ENCODE results near the gene CLEC16A. TPM values are rescaled to one million over a fixed set of nuclear protein-coding genes. Genes with fewer than 3 reads are reported as not detected.

The CLEC16A gene
- total RNA-seq, 1 donor from 2014 or later = 19.8 TPM

DNA sequence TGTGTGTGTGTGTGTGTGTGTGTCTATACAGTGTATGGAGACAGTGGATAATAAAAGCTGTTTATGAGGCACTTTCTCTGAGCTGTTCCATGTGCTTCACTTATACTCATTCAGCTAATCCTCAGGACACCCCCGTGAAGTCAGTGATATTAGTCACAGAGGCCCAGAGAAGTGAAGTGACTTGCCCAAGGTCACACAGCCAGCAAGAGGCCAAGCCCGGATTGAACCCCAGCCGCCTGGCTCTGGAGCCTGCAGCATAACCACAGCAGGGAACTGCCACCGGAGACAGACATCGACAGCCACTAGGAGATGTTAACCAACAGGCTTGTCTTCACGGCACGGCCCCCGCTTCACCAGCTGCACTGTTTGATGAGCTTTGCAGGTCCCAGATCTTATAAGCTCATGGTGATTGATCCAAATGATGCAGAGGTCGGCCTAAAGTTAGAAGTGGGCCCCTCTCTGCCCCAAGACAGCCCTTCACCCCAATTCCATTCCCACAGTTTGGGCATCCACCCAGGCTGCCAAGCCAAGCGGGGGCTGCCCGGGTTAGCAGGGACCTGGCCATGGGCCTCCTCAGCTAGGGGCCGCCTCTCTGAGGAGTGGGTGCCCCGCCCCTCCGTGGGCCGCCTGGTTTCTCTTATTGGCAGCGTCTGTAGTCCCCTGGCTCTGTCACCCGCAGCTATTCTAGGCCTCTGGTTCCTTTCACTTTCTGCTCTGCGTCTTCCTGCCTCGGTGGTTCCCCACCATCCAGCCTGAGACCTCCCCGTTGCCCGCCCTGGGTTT lies 280.7 kb downstream of the CLEC16A start:
- Histone ChIP-seq H3K27me3 (ENCODE audit: control insufficient read depth, insufficient read depth, low read length) (no peaks in the 10 kb centered on the region), H3K36me3 (ENCODE audit: control insufficient read depth, insufficient read depth, low read length) (no peaks in the 10 kb centered on the region), H3K4me3 (ENCODE audit: low read depth, low read length) (no peak overlapping the region)
- no peak for DNase-seq (ENCODE audit: low read depth)
- TF ChIP-seq, protein P1, sequence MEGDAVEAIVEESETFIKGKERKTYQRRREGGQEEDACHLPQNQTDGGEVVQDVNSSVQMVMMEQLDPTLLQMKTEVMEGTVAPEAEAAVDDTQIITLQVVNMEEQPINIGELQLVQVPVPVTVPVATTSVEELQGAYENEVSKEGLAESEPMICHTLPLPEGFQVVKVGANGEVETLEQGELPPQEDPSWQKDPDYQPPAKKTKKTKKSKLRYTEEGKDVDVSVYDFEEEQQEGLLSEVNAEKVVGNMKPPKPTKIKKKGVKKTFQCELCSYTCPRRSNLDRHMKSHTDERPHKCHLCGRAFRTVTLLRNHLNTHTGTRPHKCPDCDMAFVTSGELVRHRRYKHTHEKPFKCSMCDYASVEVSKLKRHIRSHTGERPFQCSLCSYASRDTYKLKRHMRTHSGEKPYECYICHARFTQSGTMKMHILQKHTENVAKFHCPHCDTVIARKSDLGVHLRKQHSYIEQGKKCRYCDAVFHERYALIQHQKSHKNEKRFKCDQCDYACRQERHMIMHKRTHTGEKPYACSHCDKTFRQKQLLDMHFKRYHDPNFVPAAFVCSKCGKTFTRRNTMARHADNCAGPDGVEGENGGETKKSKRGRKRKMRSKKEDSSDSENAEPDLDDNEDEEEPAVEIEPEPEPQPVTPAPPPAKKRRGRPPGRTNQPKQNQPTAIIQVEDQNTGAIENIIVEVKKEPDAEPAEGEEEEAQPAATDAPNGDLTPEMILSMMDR (IDR thresholded peaks at IDR 0.05; ENCODE audit: insufficient read depth, low read length, poor library complexity, severe bottlenecking) = no peak

DNA sequence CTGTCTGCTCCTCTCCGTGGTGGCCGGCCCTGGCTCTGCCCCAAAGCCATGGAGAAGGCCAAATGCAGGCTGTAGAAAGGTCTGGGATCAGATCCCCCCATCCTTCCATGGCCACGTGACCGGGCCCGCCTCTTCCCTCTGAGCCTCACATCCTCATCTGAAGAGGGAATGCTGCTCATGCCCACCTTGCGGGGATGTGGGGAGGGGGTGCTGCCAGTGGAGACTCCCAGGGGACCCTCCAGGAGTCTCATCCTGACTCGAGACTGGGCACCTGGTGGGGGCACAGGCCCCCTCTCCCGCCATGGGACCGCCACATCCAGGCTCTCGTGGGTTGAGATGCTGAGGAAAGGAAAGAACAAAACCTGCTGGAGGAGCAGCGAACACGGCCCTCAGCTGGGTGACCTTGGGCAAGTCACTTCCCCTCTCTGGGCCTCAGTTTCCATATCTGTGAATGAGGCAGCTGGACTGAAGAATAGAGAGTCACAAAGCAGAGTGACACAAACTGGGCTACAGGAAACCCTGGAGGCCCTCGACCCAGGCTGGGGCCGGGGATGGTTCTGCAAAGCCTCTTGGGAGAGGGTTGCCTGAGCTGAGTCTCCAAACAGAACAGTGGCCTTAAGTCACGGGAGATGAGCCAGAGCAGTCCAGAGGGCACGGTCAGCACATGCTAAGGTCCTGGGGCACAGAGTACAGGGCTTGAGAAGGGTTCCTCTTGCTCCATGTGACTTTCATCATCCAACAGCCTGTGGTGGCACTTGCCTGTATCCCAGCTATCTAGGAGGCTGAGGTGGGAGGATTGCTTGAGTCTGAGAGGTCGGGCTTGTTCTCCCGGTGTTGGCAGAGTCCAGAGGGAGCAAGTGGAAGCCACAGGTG lies 281.5 kb downstream of the CLEC16A start:
- TF ChIP-seq, protein P1 (IDR thresholded peaks at IDR 0.05; ENCODE audit: insufficient read depth, low read length, poor library complexity, severe bottlenecking) = no peak
- H3K27me3 ChIP-seq (ENCODE audit: control insufficient read depth, insufficient read depth, low read length) = no peaks in the 10 kb centered on the region
- no peak overlapping the region for H3K4me3 ChIP-seq (ENCODE audit: low read depth, low read length)
- DNase-seq (ENCODE audit: low read depth) = no peak
- H3K36me3 ChIP-seq (ENCODE audit: control insufficient read depth, insufficient read depth, low read length) = no peaks in the 10 kb centered on the region

DNA sequence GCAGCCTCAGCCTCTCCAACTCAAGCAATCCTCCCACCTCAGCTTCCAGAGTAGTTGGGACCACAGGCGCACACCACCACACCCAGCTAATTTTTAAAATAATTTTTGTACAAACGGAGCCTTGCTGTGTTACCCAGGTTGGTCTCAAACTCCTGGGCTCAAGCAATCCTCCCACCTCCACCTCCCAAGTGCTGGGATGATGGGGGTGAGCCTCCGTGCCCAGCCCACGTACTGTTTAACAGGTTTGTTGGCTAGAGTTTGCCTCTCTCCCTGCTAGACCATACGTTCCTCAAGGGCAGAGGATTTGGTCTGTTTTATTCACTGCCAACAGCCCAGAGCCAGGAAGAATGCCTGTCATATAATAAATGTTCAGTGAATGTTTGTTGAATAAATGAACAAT lies 285.1 kb downstream of the CLEC16A start:
- DNase-seq (ENCODE audit: low read depth) = no peak
- Histone ChIP-seq H3K27me3 (ENCODE audit: control insufficient read depth, insufficient read depth, low read length) (no peaks in the 10 kb centered on the region), H3K4me3 (ENCODE audit: low read depth, low read length) (no peak overlapping the region), H3K36me3 (ENCODE audit: control insufficient read depth, insufficient read depth, low read length) (no peaks in the 10 kb centered on the region)
- TF ChIP-seq, protein P1 (IDR thresholded peaks at IDR 0.05; ENCODE audit: insufficient read depth, low read length, poor library complexity, severe bottlenecking) = no peak

DNA sequence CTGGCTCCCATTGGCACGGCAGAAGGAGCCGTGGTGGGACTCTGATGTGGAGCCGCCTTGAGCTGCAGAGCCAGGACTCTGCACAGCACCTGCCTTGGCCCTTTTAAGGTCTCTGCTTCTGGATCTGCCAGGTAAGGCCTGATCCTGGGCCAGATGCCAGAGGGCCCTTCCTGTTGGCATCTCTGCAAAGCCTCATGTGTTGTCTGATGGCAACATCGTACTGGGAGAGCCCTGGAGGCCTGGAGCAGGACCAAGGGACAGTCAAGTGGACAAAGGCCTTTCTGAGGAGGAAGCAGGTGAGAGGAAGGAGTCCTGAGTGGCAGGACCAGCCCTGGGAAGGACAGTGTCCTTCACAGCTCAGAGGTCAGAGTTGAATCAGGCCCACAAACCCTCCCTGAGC lies 285.5 kb downstream of the CLEC16A start:
- TF ChIP-seq, protein P1 (IDR thresholded peaks at IDR 0.05; ENCODE audit: insufficient read depth, low read length, poor library complexity, severe bottlenecking) = no peak
- no peak for DNase-seq (ENCODE audit: low read depth)
- Histone ChIP-seq H3K36me3 (ENCODE audit: control insufficient read depth, insufficient read depth, low read length) (no peaks in the 10 kb centered on the region), H3K27me3 (ENCODE audit: control insufficient read depth, insufficient read depth, low read length) (no peaks in the 10 kb centered on the region), H3K4me3 (ENCODE audit: low read depth, low read length) (no peak overlapping the region)

DNA sequence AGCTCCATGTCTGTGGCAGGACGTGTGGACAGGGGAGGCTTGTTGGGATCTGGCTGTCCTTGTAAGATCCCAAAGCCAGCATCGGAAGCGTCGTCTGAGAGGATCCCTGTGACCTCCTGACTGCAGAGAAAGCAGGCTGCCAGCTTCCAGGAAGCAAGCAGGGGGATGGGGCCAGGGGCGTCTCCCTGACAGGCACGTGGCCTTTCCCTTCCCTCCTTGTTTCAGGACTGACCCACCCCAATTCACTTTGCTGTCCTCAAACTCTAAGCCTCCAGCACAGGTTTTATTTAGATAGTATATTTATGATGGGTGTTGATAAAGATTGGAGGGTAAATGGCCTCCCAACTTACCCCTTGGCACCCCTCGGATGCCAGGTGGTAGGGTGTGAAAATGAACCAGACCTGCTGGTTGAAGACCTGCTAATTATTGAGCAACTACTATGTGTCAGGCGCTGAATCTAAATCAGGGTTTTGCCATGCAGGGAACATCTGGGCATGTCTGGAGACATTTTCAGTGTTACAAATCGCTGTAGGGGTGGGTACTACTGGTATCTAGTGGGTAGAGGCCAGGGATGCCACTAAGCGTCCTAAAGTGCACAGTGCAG lies 287.1 kb downstream of the CLEC16A start:
- no peak for DNase-seq (ENCODE audit: low read depth)
- TF ChIP-seq, protein P1 (IDR thresholded peaks at IDR 0.05; ENCODE audit: insufficient read depth, low read length, poor library complexity, severe bottlenecking) = no peak
- Histone ChIP-seq H3K36me3 (ENCODE audit: control insufficient read depth, insufficient read depth, low read length) (no peaks in the 10 kb centered on the region), H3K4me3 (ENCODE audit: low read depth, low read length) (no peak overlapping the region), H3K27me3 (ENCODE audit: control insufficient read depth, insufficient read depth, low read length) (no peaks in the 10 kb centered on the region)

Other genes with a start within 250 kb of the CLEC16A start
- 0.04 and 0.27 TPM in 2 replicates for gene TEKT5, start 249.6 kb upstream of the CLEC16A start, total RNA-seq
- gene NUBP1, start 200.7 kb upstream of the CLEC16A start, total RNA-seq = 26.0 and 27.6 TPM in 2 replicates
- gene TVP23A, start 125.8 kb upstream of the CLEC16A start, total RNA-seq = 0.21 and 0.62 TPM in 2 replicates
- 0.04 and 0.07 TPM in 2 replicates for gene CIITA, start 67.4 kb upstream of the CLEC16A start, total RNA-seq
- gene DEXI, start 2.1 kb upstream of the CLEC16A start, total RNA-seq = 60.1 and 62.5 TPM in 2 replicates